Measurements from ENCODE around the gene AGPAT3. TPM values are rescaled to one million over a fixed set of nuclear protein-coding genes. Genes with fewer than 3 reads are reported as not detected.
"Not testable (repeated sequence)": the region's sequence is repeated elsewhere in the genome, so short reads cannot be mapped to it uniquely, and the experiment has no call there.

The AGPAT3 gene
- total RNA-seq, 1 donor from 2014 or later: 93.4 TPM

- intact Hi-C loops (cut with DNase I): no loop called here
- ATAC-seq (no peak), DNase-seq (ENCODE audit: missing footprints) (no peak)
These were observed 35.4 kb upstream of the AGPAT3 start for GRCh38 chr21:43829575-43830119.

GRCh38 chr21:43832158-43832550 lies 32.9 kb upstream of the AGPAT3 start:
- intact Hi-C loops (cut with DNase I): no loop called here
- ATAC-seq (no peak), DNase-seq (ENCODE audit: missing footprints) (no peak)

GRCh38 chr21:43832648-43833047 lies 32.4 kb upstream of the AGPAT3 start:
- ATAC-seq (no peak), DNase-seq (ENCODE audit: missing footprints) (no peak)
- intact Hi-C loops (cut with DNase I): no loop called here

- no peak for ATAC-seq
- no peak for DNase-seq (ENCODE audit: missing footprints)
These were observed 30.7 kb upstream of the AGPAT3 start for GRCh38 chr21:43834146-43834905.

GRCh38 chr21:43835050-43835449 lies 30.0 kb upstream of the AGPAT3 start:
- DNase-seq (ENCODE audit: missing footprints) (no peak), ATAC-seq (no peak)
- intact Hi-C loops (cut with DNase I): no loop called here

More at GRCh38 chr21:43834146-43834905, 30.7 kb upstream of the AGPAT3 start:
- intact Hi-C loops (cut with DNase I): no loop called here

- intact Hi-C loops (cut with DNase I): no loop called here
- no peak for ATAC-seq
- DNase-seq (ENCODE audit: missing footprints): no peak
These were observed 29.2 kb upstream of the AGPAT3 start for GRCh38 chr21:43835861-43836260.

GRCh38 chr21:43836616-43837015 lies 28.4 kb upstream of the AGPAT3 start:
- ATAC-seq (no peak), DNase-seq (ENCODE audit: missing footprints) (no peak)
- intact Hi-C loops (cut with DNase I): no loop called here

- intact Hi-C loops (cut with DNase I): no loop called here
- DNase-seq (ENCODE audit: missing footprints): no peak
- ATAC-seq: no peak
These were observed 24.8 kb upstream of the AGPAT3 start for GRCh38 chr21:43840259-43840658.

- intact Hi-C loops (cut with DNase I): no loop called here
- no peak for DNase-seq (ENCODE audit: missing footprints)
- no peak for ATAC-seq
These were observed 22.3 kb upstream of the AGPAT3 start for GRCh38 chr21:43842742-43843141.

GRCh38 chr21:43844906-43845305 lies 20.1 kb upstream of the AGPAT3 start:
- ATAC-seq; intact Hi-C loops (cut with DNase I); DNase-seq (ENCODE audit: missing footprints): not testable (repeated sequence)

GRCh38 chr21:43845386-43845785 lies 19.6 kb upstream of the AGPAT3 start:
- no peak for ATAC-seq

GRCh38 chr21:43846430-43846829 lies 18.6 kb upstream of the AGPAT3 start:
- no peak for ATAC-seq
- DNase-seq (ENCODE audit: missing footprints): no peak
- intact Hi-C loops (cut with DNase I): no loop called here

More at GRCh38 chr21:43845386-43845785, 19.6 kb upstream of the AGPAT3 start:
- no peak for DNase-seq (ENCODE audit: missing footprints)
- intact Hi-C loops (cut with DNase I): no loop called here

GRCh38 chr21:43847301-43847700 lies 17.7 kb upstream of the AGPAT3 start:
- intact Hi-C loops (cut with DNase I): no loop called here
- ATAC-seq (no peak), DNase-seq (ENCODE audit: missing footprints) (no peak)

- DNase-seq (ENCODE audit: missing footprints): no peak
- intact Hi-C loops (cut with DNase I): no loop called here
- ATAC-seq: no peak
These were observed 16.3 kb upstream of the AGPAT3 start for GRCh38 chr21:43848771-43849170.

GRCh38 chr21:43849532-43850299 lies 15.3 kb upstream of the AGPAT3 start:
- ATAC-seq (no peak), DNase-seq (ENCODE audit: missing footprints) (no peak)
- intact Hi-C loops (cut with DNase I): no loop called here

- DNase-seq (ENCODE audit: missing footprints) (no peak), ATAC-seq (no peak)
- intact Hi-C loops (cut with DNase I): no loop called here
These were observed 14.2 kb upstream of the AGPAT3 start for GRCh38 chr21:43850728-43851295.

GRCh38 chr21:43851593-43851992 lies 13.4 kb upstream of the AGPAT3 start:
- DNase-seq (ENCODE audit: missing footprints): no peak
- ATAC-seq: no peak
- intact Hi-C loops (cut with DNase I): no loop called here

- ATAC-seq (no peak), DNase-seq (ENCODE audit: missing footprints) (no peak)
- intact Hi-C loops (cut with DNase I): no loop called here
These were observed 10.9 kb upstream of the AGPAT3 start for GRCh38 chr21:43853851-43854772.

All from Right ventricle myocardium inferior (tissue), 1 donor.